Neural cell (in vitro differentiated cells): ENCODE data around the gene ACVR1. TPM values are rescaled to one million over a fixed set of nuclear protein-coding genes. Genes with fewer than 3 reads are reported as not detected.
"Not testable (repeated sequence)": the region's sequence is repeated elsewhere in the genome, so short reads cannot be mapped to it uniquely, and the experiment has no call there.

Experiments
- H2AFZ ChIP-seq: fragments of 200-600, 300-800 bp; sonication (generic), shearing (Covaris generic); 2 replicates; pipeline ENCODE4 v1.6.0; 2014; ENCODE audit warnings: low read depth, mild to moderate bottlenecking, antibody characterized with exemption, low read length, moderate library complexity
- H3F3A ChIP-seq: fragments of 200-600 bp; shearing (Covaris generic); 2 replicates; pipeline ENCODE4 v1.6.1; 2016; ENCODE audit warnings: mild to moderate bottlenecking, moderate library complexity, mixed read lengths, antibody characterized with exemption, low read length; ENCODE audit not compliant: insufficient read depth, poor library complexity, severe bottlenecking
- H3K27ac ChIP-seq: fragments of 200-600, 300-800 bp; sonication (generic), shearing (Covaris generic); 2 replicates; pipeline ENCODE4 v1.5.1; 2014; ENCODE audit warnings: mild to moderate bottlenecking, low read length, moderate library complexity
- H3K27me3 ChIP-seq: fragments of 300-800, 200-600 bp; sonication (generic), shearing (Covaris generic); 2 replicates; pipeline ENCODE4 v1.6.0; 2014; ENCODE audit warnings: mild to moderate bottlenecking, low read depth, low read length, moderate library complexity; ENCODE audit not compliant: insufficient read depth
- H3K36me3 ChIP-seq: fragments of 300-800, 200-600 bp; sonication (generic), shearing (Covaris generic); 2 replicates; pipeline ENCODE4 v1.5.1; 2014; ENCODE audit warnings: mild to moderate bottlenecking, antibody characterized with exemption, low read length, moderate library complexity; ENCODE audit not compliant: insufficient read depth
- H3K4me2 ChIP-seq: fragments of 300-800, 200-600 bp; sonication (generic), shearing (Covaris generic); 2 replicates; pipeline ENCODE4 v1.6.0; 2014; ENCODE audit warnings: mild to moderate bottlenecking, low read length
- H3K4me3 ChIP-seq: fragments of 300-800, 200-600 bp; sonication (generic), shearing (Covaris generic); 2 replicates; pipeline ENCODE4 v1.5.1; 2014; ENCODE audit warnings: mild to moderate bottlenecking, low read length, moderate library complexity
- H3K79me2 ChIP-seq: fragments of 200-600 bp; shearing (Covaris generic); replicated peaks from 2 replicates; pipeline ENCODE4 v1.6.0; 2014; ENCODE audit warnings: mild to moderate bottlenecking, low read length, moderate library complexity; ENCODE audit not compliant: insufficient read depth
- H3K9ac ChIP-seq: fragments of 300-800, 200-600 bp; sonication (generic), shearing (Covaris generic); 2 replicates; pipeline ENCODE4 v1.6.1; 2016; ENCODE audit warnings: mild to moderate bottlenecking, low read length, mixed read lengths
- H3K9me2 ChIP-seq: fragments of 200-600 bp; shearing (Covaris generic); 2 replicates; pipeline ENCODE4 v1.6.1; 2016; ENCODE audit warnings: mild to moderate bottlenecking, low read length, mixed read lengths; ENCODE audit not compliant: insufficient read depth
- H3K9me3 ChIP-seq: fragments of 200-600, 300-800 bp; sonication (generic), shearing (Covaris generic); 2 replicates; pipeline ENCODE4 v1.6.1; 2016; ENCODE audit warnings: mild to moderate bottlenecking, mixed run types, low read length, moderate library complexity, mixed read lengths
- H4K20me1 ChIP-seq: fragments of 200-600 bp; shearing (Covaris generic); 2 replicates; pipeline ENCODE4 v1.6.1; 2016; ENCODE audit warnings: mild to moderate bottlenecking, mixed run types; ENCODE audit not compliant: insufficient read depth
- CTCF ChIP-seq: fragments of 450-650 bp; IDR thresholded peaks from 2 replicates; pipeline ENCODE4 v1.5.1; 2014; ENCODE audit warnings: antibody characterized with exemption, mild to moderate bottlenecking, moderate library complexity; ENCODE audit not compliant: poor library complexity, severe bottlenecking
- EP300 ChIP-seq: fragments of 450-650 bp; conservative IDR thresholded peaks from 2 replicates; pipeline ENCODE4 v1.6.1; 2014; ENCODE audit warnings: antibody characterized with exemption, mild to moderate bottlenecking, moderate library complexity; ENCODE audit not compliant: poor library complexity, severe bottlenecking
- EZH2 ChIP-seq: fragments of 200-600, 300-800 bp; shearing (Covaris generic), sonication (generic); IDR thresholded peaks from 2 replicates; pipeline ENCODE4 v1.6.1; 2014; ENCODE audit warnings: antibody characterized with exemption, low read length, borderline replicate concordance, mild to moderate bottlenecking; ENCODE audit not compliant: insufficient read depth, poor library complexity, severe bottlenecking
- MXI1 ChIP-seq: fragments of 450-650 bp; conservative IDR thresholded peaks from 2 replicates; pipeline ENCODE4 v1.6.1; 2014; ENCODE audit warnings: antibody characterized with exemption, mild to moderate bottlenecking; ENCODE audit not compliant: poor library complexity, severe bottlenecking
- POLR2AphosphoS5 ChIP-seq: IDR thresholded peaks from 2 replicates; pipeline ENCODE4 v1.6.1; 2012
- RAD21 ChIP-seq: fragments of 450-650 bp; conservative IDR thresholded peaks from 2 replicates; pipeline ENCODE4 v1.6.1; 2014; ENCODE audit warnings: antibody characterized with exemption, mild to moderate bottlenecking, moderate library complexity
- REST ChIP-seq: IDR thresholded peaks from 2 replicates; pipeline ENCODE4 v1.6.1; 2012; ENCODE audit warnings: borderline replicate concordance
- SMC3 ChIP-seq: fragments of 450-650 bp; conservative IDR thresholded peaks from 2 replicates; pipeline ENCODE4 v1.6.1; 2014; ENCODE audit warnings: antibody characterized with exemption, mild to moderate bottlenecking, moderate library complexity; ENCODE audit not compliant: poor library complexity
- TAF1 ChIP-seq: IDR thresholded peaks from 2 replicates; pipeline ENCODE4 v1.6.1; 2012; ENCODE audit warnings: low read depth
- polyA plus RNA-seq: library from polyadenylated mRNA; depleted of rRNA; stranded (reverse); fragments of >200 nt; gene quantifications from 2 replicates; pipeline ENCODE4 v1.2.3, GENCODE V29; 2014

ACVR1 gene
- polyA plus RNA-seq, 1 donor from 2014 or later = 4.0 TPM

- no peak overlapping the region for H2AFZ ChIP-seq
- no peaks in the 10 kb centered on the region for H3F3A ChIP-seq
- H3K4me3 ChIP-seq = no peak overlapping the region
- no peaks in the 10 kb centered on the region for H3K79me2 ChIP-seq
- H3K36me3 ChIP-seq = no peaks in the 10 kb centered on the region
- no peak overlapping the region for H3K4me2 ChIP-seq
- no peaks in the 10 kb centered on the region for H4K20me1 ChIP-seq
- H3K9ac ChIP-seq = no peak overlapping the region
- H3K9me2 ChIP-seq = no peaks in the 10 kb centered on the region
- H3K9me3 ChIP-seq = no peaks in the 10 kb centered on the region
- no peak overlapping the region for H3K27ac ChIP-seq
- TF ChIP-seq EP300 (no peak), TAF1 (no peak), POLR2AphosphoS5 (no peak)
- no peaks in the 10 kb centered on the region for H3K27me3 ChIP-seq
Observed at GRCh38 chr2:157830266-157830665, 45.9 kb downstream of the ACVR1 start.

GRCh38 chr2:157827377-157827776 lies 48.8 kb downstream of the ACVR1 start:
- Histone ChIP-seq H3K79me2 (no peaks in the 10 kb centered on the region), H3K4me3 (no peak overlapping the region), H3K36me3 (no peaks in the 10 kb centered on the region), H3K9me2 (no peaks in the 10 kb centered on the region), H4K20me1 (no peaks in the 10 kb centered on the region), H3F3A (no peaks in the 10 kb centered on the region), H3K27me3 (no peaks in the 10 kb centered on the region), H3K9ac (no peak overlapping the region), H3K4me2 (no peak overlapping the region), H3K9me3 (no peaks in the 10 kb centered on the region), H2AFZ (no peak overlapping the region), H3K27ac (no peak overlapping the region)
- TF ChIP-seq TAF1 (no peak), SMC3 (no peak), POLR2AphosphoS5 (no peak), RAD21 (no peak), EP300 (no peak), EZH2 (no peak), MXI1 (no peak), REST (no peak), CTCF (no peak)

GRCh38 chr2:157826644-157827043 lies 49.5 kb downstream of the ACVR1 start:
- H3K36me3 ChIP-seq, H3K4me3 ChIP-seq, H3K27me3 ChIP-seq, H3K9me3 ChIP-seq, H3K9ac ChIP-seq, H3F3A ChIP-seq, H3K79me2 ChIP-seq, H2AFZ ChIP-seq, H3K9me2 ChIP-seq, H3K27ac ChIP-seq, H4K20me1 ChIP-seq, H3K4me2 ChIP-seq: not testable (repeated sequence)
